ENCODE measurements around the gene GSTA2.
"Not testable (repeated sequence)": the region's sequence is repeated elsewhere in the genome, so short reads cannot be mapped to it uniquely, and the experiment has no call there.

Gene GSTA2

DNA sequence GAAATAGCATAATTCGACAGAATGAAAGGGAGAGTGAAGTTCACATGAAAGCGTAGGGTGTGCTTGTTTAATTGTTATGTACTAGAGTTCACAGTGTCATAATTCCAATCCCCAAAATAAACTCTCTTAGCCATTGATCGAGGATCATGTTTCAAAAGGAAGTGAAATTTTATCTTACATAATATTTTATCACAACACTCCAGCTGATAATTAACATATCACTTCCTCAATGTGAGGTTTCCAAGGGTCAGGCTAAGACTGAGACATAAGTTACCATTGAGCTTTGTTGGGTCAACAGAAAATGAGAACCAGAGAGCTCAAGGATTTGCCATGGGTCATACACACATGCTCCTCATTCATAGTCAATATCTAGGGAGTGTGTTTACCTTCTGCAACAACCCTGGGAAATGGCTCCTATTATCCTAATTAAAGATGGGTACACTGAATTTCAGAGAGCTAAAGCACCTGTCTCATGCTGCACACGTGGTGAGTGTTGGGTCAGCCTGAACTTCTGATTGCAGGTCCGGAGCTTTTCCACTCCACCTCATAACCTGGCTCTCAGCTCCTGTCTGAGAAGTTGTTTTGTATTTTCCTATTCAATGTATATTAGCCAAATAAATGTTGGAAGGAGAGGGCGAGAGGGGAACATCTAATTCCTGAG lies 3.0 kb downstream of the GSTA2 start:
- Histone ChIP-seq H2AFZ (ENCODE audit: insufficient read depth, low read length, poor library complexity) (no peak overlapping the region), H2BK120ac (ENCODE audit: insufficient read depth, low read length, poor library complexity) (no peak overlapping the region), H4K91ac (ENCODE audit: low read depth, low read length) (no peak overlapping the region), H3K14ac (ENCODE audit: low read length) (no peak overlapping the region), H4K8ac (ENCODE audit: low read depth, low read length) (no peak overlapping the region), H3K27me3 (ENCODE audit: insufficient read depth, low read length) (no peaks in the 10 kb centered on the region), H3K9me3 (ENCODE audit: insufficient read depth, low read depth, low read length) (no peaks in the 10 kb centered on the region), H3K79me1 (ENCODE audit: low read length) (no peaks in the 10 kb centered on the region), H2AK5ac (ENCODE audit: low read length) (no peak overlapping the region), H3K18ac (ENCODE audit: low read length) (no peak overlapping the region), H3K9ac (ENCODE audit: low read length) (no peak overlapping the region), H4K12ac (ENCODE audit: low read depth, low read length) (no peak overlapping the region), H3K4ac (ENCODE audit: low read depth, low read length) (no peak overlapping the region), H3K4me1 (ENCODE audit: control insufficient read depth in 1 of 2, insufficient read depth in 2 of 2, low read length in 2 of 2) (no peaks in the 10 kb centered on the region), H2BK12ac (ENCODE audit: low read length) (no peak overlapping the region), H3K4me2 (ENCODE audit: low read length) (no peak overlapping the region), H3K27ac (ENCODE audit: low read depth, low read length) (no peak overlapping the region), H3K36me3 (ENCODE audit: control insufficient read depth in 1 of 2, insufficient read depth in 2 of 2, low read length in 2 of 2) (no peaks in the 10 kb centered on the region), H2BK5ac (ENCODE audit: low read depth, low read length, poor library complexity) (no peak overlapping the region), H3K79me2 (ENCODE audit: control insufficient read depth, insufficient read depth, low read length, poor library complexity) (no peaks in the 10 kb centered on the region), H3K4me3 (ENCODE audit: low read depth, low read length) (no peak overlapping the region), H3K23ac (ENCODE audit: low read length) (no peak overlapping the region)
- DNase-seq: no peak
- WGBS (ENCODE audit: extremely low coverage, insufficient coverage, insufficient read length): no CpG with 5 or more reads among the region's 6 CpGs

DNA sequence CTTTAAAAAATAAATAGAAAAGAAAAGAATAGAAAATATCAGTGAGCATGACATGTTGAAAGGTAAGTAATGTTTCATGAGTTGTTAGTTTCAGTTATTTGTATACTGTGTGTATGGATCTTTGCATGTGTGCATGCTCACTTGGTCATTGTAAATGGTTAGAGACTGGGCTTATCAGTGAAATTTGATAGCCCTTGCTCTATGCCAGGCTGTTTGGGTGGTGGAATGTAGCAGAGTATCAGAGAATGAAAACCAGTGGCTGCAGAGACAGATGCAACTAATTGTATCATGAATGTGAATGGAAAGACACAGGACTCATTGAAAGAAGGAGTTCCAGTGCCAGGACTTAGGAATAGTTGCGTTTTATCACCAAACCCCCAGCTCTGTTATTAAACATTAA lies 4.2 kb downstream of the GSTA2 start:
- H3K79me1 ChIP-seq (ENCODE audit: low read length): no peaks in the 10 kb centered on the region
- H3K4me3 ChIP-seq (ENCODE audit: low read depth, low read length): no peak overlapping the region
- H3K4me2 ChIP-seq (ENCODE audit: low read length): no peak overlapping the region
- H3K23ac ChIP-seq (ENCODE audit: low read length): no peak overlapping the region
- no peaks in the 10 kb centered on the region for H3K4me1 ChIP-seq (ENCODE audit: control insufficient read depth in 1 of 2, insufficient read depth in 2 of 2, low read length in 2 of 2)
- H2BK12ac ChIP-seq (ENCODE audit: low read length): no peak overlapping the region
- no peak overlapping the region for H3K9ac ChIP-seq (ENCODE audit: low read length)
- no peak overlapping the region for H3K14ac ChIP-seq (ENCODE audit: low read length)
- no peak overlapping the region for H2BK5ac ChIP-seq (ENCODE audit: low read depth, low read length, poor library complexity)
- H3K27me3 ChIP-seq (ENCODE audit: insufficient read depth, low read length): no peaks in the 10 kb centered on the region
- no peak for DNase-seq
- H4K91ac ChIP-seq (ENCODE audit: low read depth, low read length): no peak overlapping the region
- no peak overlapping the region for H2BK120ac ChIP-seq (ENCODE audit: insufficient read depth, low read length, poor library complexity)
- no CpG with 5 or more reads among the region's 1 CpG for WGBS (ENCODE audit: extremely low coverage, insufficient coverage, insufficient read length)
- H3K18ac ChIP-seq (ENCODE audit: low read length): no peak overlapping the region
- H4K8ac ChIP-seq (ENCODE audit: low read depth, low read length): no peak overlapping the region
- H3K9me3 ChIP-seq (ENCODE audit: insufficient read depth, low read depth, low read length): no peaks in the 10 kb centered on the region
- no peaks in the 10 kb centered on the region for H3K36me3 ChIP-seq (ENCODE audit: control insufficient read depth in 1 of 2, insufficient read depth in 2 of 2, low read length in 2 of 2)
- H3K27ac ChIP-seq (ENCODE audit: low read depth, low read length): no peak overlapping the region
- no peaks in the 10 kb centered on the region for H3K79me2 ChIP-seq (ENCODE audit: control insufficient read depth, insufficient read depth, low read length, poor library complexity)
- H2AFZ ChIP-seq (ENCODE audit: insufficient read depth, low read length, poor library complexity): no peak overlapping the region
- H2AK5ac ChIP-seq (ENCODE audit: low read length): no peak overlapping the region
- H4K12ac ChIP-seq (ENCODE audit: low read depth, low read length): no peak overlapping the region
- no peak overlapping the region for H3K4ac ChIP-seq (ENCODE audit: low read depth, low read length)

DNA sequence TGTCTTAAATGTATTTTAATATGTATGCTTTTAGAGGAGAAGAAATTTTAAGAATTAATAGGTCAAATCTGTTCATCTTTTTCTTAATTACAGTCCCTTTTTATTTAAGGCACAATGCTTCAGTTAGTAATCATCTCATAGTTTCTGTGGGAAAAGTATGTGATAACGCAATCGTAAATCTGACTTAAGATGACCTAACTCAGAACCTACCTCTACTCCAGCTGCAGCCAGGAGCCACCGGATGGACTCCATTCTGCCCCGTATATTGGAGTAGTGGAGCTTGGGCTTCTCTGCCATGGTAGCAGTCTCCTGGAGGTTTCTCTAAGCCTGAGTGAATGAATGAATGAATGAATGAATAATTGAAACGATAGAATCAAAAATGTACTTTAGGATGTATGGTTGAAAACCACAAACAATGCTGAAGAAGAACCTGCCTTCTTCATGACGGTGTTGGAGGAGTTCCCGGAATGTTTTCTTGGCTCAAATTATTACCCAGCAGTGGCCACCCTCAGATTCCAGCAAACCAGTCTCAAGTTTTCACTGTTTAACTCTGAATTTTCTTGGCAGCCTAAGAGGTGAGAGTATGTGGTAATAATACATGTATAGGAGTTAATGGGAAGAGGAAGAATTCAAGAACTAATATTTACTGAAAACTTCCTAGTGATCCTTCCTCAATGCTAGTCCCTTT lies 5.5 kb downstream of the GSTA2 start:
- H3K4me3 ChIP-seq (ENCODE audit: low read depth, low read length); H3K79me1 ChIP-seq (ENCODE audit: low read length); H4K12ac ChIP-seq (ENCODE audit: low read depth, low read length); H3K79me2 ChIP-seq (ENCODE audit: control insufficient read depth, insufficient read depth, low read length, poor library complexity); H3K14ac ChIP-seq (ENCODE audit: low read length); H3K27ac ChIP-seq (ENCODE audit: low read depth, low read length); H2BK120ac ChIP-seq (ENCODE audit: insufficient read depth, low read length, poor library complexity); H3K4me1 ChIP-seq (ENCODE audit: control insufficient read depth in 1 of 2, insufficient read depth in 2 of 2, low read length in 2 of 2); H2BK5ac ChIP-seq (ENCODE audit: low read depth, low read length, poor library complexity); H3K4ac ChIP-seq (ENCODE audit: low read depth, low read length); H3K4me2 ChIP-seq (ENCODE audit: low read length); H3K9me3 ChIP-seq (ENCODE audit: insufficient read depth, low read depth, low read length); H4K91ac ChIP-seq (ENCODE audit: low read depth, low read length); H2BK12ac ChIP-seq (ENCODE audit: low read length); H2AK5ac ChIP-seq (ENCODE audit: low read length); H2AFZ ChIP-seq (ENCODE audit: insufficient read depth, low read length, poor library complexity); H3K9ac ChIP-seq (ENCODE audit: low read length); H3K27me3 ChIP-seq (ENCODE audit: insufficient read depth, low read length); H3K23ac ChIP-seq (ENCODE audit: low read length); H3K18ac ChIP-seq (ENCODE audit: low read length); H3K36me3 ChIP-seq (ENCODE audit: control insufficient read depth in 1 of 2, insufficient read depth in 2 of 2, low read length in 2 of 2); H4K8ac ChIP-seq (ENCODE audit: low read depth, low read length): not testable (repeated sequence)
- WGBS (ENCODE audit: extremely low coverage, insufficient coverage, insufficient read length): no CpG with 5 or more reads among the region's 7 CpGs
- peak; percentile 48 to 72 for DNase-seq

DNA sequence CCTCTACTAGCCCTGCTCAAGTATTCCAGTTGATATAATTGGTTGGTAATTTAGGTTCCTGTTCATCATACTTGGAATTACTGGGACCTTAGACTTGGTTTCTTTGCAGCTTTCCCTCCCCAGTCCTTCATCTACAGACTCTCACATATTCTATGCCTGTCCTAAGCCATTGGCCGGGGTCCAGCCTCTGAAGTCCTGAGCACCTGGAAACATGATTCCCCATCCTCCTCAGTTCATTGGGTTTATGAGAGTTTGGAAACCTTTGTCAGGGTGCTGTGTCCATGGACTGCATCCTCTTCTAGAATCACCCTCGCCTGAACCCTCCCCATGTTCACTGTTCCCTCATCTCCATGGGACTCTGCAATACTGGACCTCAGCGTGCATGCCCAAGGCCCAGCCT lies 8.8 kb downstream of the GSTA2 start:
- no peaks in the 10 kb centered on the region for H3K79me1 ChIP-seq (ENCODE audit: low read length)
- no peak overlapping the region for H2BK120ac ChIP-seq (ENCODE audit: insufficient read depth, low read length, poor library complexity)
- H3K27ac ChIP-seq (ENCODE audit: low read depth, low read length): no peak overlapping the region
- H4K8ac ChIP-seq (ENCODE audit: low read depth, low read length): no peak overlapping the region
- DNase-seq: no peak
- H2BK5ac ChIP-seq (ENCODE audit: low read depth, low read length, poor library complexity): no peak overlapping the region
- no peak overlapping the region for H4K12ac ChIP-seq (ENCODE audit: low read depth, low read length)
- no CpG with 5 or more reads among the region's 3 CpGs for WGBS (ENCODE audit: extremely low coverage, insufficient coverage, insufficient read length)
- no peak overlapping the region for H3K23ac ChIP-seq (ENCODE audit: low read length)
- H3K9me3 ChIP-seq (ENCODE audit: insufficient read depth, low read depth, low read length): peaks cover 2% of the 10 kb centered on the region
- no peaks in the 10 kb centered on the region for H3K4me1 ChIP-seq (ENCODE audit: control insufficient read depth in 1 of 2, insufficient read depth in 2 of 2, low read length in 2 of 2)
- H3K79me2 ChIP-seq (ENCODE audit: control insufficient read depth, insufficient read depth, low read length, poor library complexity): no peaks in the 10 kb centered on the region
- no peak overlapping the region for H3K18ac ChIP-seq (ENCODE audit: low read length)
- no peaks in the 10 kb centered on the region for H3K36me3 ChIP-seq (ENCODE audit: control insufficient read depth in 1 of 2, insufficient read depth in 2 of 2, low read length in 2 of 2)
- no peaks in the 10 kb centered on the region for H3K27me3 ChIP-seq (ENCODE audit: insufficient read depth, low read length)
- no peak overlapping the region for H4K91ac ChIP-seq (ENCODE audit: low read depth, low read length)
- H3K4me3 ChIP-seq (ENCODE audit: low read depth, low read length): no peak overlapping the region
- H2BK12ac ChIP-seq (ENCODE audit: low read length): no peak overlapping the region
- H3K9ac ChIP-seq (ENCODE audit: low read length): no peak overlapping the region
- no peak overlapping the region for H3K4me2 ChIP-seq (ENCODE audit: low read length)
- no peak overlapping the region for H2AFZ ChIP-seq (ENCODE audit: insufficient read depth, low read length, poor library complexity)
- H2AK5ac ChIP-seq (ENCODE audit: low read length): no peak overlapping the region
- H3K4ac ChIP-seq (ENCODE audit: low read depth, low read length): no peak overlapping the region
- no peak overlapping the region for H3K14ac ChIP-seq (ENCODE audit: low read length)
